Gastroesophageal sphincter (tissue), 4 donors: Measurements from ENCODE around the gene NKX6-1. TPM values are rescaled to one million over a fixed set of nuclear protein-coding genes. Genes with fewer than 3 reads are reported as not detected.

Experiments used
- small RNA-seq, 4 donors: library from RNA; depleted of rRNA; stranded (forward); fragments of <200 nt; gene quantifications; one replicate each; pipeline ENCODE3, GENCODE V24; 2016
- total RNA-seq, 4 donors: library from RNA; depleted of rRNA; stranded (reverse); fragments of >200 nt; gene quantifications; one replicate each; pipeline ENCODE4 v1.1.0, GENCODE V29; 2016

Gene NKX6-1
- total RNA-seq, 4 donors from 2014 or later: 6.2 to 102 (median 65.8) TPM

Small RNA genes within 50 kb of the gene (small RNA-seq; reads per million reads assigned to genes)
- 0 reads per million in 4 donors for gene RPL3P13

Other genes starting within 250 kb of the NKX6-1 start
- 1 to 10 TPM in 3 of 4 donors, under 1 TPM in 1; 0.81 to 3.3 (median 2.5) TPM for gene CDS1, start 83.8 kb upstream of the NKX6-1 start, total RNA-seq